Panc1 (cell line): Measurements from ENCODE around the gene WNK1.

Experiments used
- POLR2AphosphoS5 ChIP-seq: IDR thresholded peaks from 2 replicates; pipeline ENCODE4 v1.6.1; 2012; ENCODE audit warnings: mild to moderate bottlenecking, low read depth, low read length, moderate library complexity
- SIN3A ChIP-seq: IDR thresholded peaks from 2 replicates; pipeline ENCODE4 v1.6.1; 2012; ENCODE audit warnings: low read depth, mild to moderate bottlenecking, low read length, moderate library complexity, borderline replicate concordance; ENCODE audit not compliant: insufficient read depth
- TF ChIP-seq, protein P1 (sequence below): fragments of 450-650 bp; IDR thresholded peaks from 2 replicates; pipeline ENCODE4 v1.5.1; 2017; ENCODE audit warnings: mild to moderate bottlenecking
- TF ChIP-seq, protein P2 (sequence below), 2 experiments: IDR thresholded peaks; 2 replicates each; pipeline ENCODE4 v1.6.1; 2011 to 2012; ENCODE audit warnings: low read depth in 2 of 2, control low read depth in 1 of 2, low read length in 1 of 2, mild to moderate bottlenecking in 1 of 2, moderate library complexity in 1 of 2; ENCODE audit not compliant: insufficient read depth in 1 of 2

DNA sequence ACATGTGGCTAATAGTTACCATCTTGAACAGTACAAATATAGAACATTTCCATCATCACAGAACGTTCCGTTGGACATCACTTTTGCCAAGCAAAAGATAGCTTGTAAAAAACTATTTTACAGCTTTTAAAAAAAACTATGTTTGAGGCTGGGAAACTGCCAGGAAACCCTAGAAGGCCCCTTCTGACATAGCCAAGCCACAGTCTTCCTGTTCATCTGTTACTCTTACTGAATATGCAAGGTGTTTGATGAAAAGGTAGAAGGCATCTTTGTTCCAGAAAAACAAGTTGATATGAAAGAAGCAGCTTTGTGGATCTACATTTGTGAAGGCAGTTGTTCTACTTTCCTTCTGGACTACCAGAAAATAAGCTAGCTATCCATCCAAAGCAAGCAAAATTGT, 23.6 kb upstream of the WNK1 start:
- TF ChIP-seq, protein P1, sequence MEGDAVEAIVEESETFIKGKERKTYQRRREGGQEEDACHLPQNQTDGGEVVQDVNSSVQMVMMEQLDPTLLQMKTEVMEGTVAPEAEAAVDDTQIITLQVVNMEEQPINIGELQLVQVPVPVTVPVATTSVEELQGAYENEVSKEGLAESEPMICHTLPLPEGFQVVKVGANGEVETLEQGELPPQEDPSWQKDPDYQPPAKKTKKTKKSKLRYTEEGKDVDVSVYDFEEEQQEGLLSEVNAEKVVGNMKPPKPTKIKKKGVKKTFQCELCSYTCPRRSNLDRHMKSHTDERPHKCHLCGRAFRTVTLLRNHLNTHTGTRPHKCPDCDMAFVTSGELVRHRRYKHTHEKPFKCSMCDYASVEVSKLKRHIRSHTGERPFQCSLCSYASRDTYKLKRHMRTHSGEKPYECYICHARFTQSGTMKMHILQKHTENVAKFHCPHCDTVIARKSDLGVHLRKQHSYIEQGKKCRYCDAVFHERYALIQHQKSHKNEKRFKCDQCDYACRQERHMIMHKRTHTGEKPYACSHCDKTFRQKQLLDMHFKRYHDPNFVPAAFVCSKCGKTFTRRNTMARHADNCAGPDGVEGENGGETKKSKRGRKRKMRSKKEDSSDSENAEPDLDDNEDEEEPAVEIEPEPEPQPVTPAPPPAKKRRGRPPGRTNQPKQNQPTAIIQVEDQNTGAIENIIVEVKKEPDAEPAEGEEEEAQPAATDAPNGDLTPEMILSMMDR = no peak
- TF ChIP-seq POLR2AphosphoS5 = no peak
- TF ChIP-seq, protein P2, sequence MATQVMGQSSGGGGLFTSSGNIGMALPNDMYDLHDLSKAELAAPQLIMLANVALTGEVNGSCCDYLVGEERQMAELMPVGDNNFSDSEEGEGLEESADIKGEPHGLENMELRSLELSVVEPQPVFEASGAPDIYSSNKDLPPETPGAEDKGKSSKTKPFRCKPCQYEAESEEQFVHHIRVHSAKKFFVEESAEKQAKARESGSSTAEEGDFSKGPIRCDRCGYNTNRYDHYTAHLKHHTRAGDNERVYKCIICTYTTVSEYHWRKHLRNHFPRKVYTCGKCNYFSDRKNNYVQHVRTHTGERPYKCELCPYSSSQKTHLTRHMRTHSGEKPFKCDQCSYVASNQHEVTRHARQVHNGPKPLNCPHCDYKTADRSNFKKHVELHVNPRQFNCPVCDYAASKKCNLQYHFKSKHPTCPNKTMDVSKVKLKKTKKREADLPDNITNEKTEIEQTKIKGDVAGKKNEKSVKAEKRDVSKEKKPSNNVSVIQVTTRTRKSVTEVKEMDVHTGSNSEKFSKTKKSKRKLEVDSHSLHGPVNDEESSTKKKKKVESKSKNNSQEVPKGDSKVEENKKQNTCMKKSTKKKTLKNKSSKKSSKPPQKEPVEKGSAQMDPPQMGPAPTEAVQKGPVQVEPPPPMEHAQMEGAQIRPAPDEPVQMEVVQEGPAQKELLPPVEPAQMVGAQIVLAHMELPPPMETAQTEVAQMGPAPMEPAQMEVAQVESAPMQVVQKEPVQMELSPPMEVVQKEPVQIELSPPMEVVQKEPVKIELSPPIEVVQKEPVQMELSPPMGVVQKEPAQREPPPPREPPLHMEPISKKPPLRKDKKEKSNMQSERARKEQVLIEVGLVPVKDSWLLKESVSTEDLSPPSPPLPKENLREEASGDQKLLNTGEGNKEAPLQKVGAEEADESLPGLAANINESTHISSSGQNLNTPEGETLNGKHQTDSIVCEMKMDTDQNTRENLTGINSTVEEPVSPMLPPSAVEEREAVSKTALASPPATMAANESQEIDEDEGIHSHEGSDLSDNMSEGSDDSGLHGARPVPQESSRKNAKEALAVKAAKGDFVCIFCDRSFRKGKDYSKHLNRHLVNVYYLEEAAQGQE (IDR thresholded peaks at IDR 0.05; ENCODE audit: insufficient read depth in 1 of 2, low read depth in 2 of 2, low read length in 1 of 2) = no peak
- no peak for TF ChIP-seq SIN3A
